ENCODE measurements around the gene MLF1.

MLF1 gene

GRCh38 chr3:158568784-158569183 lies 2.2 kb upstream of the MLF1 start:
- H3K36me3 ChIP-seq (ENCODE audit: insufficient read depth, low read length) = no peaks in the 10 kb centered on the region
- H3K9ac ChIP-seq (ENCODE audit: low read length) = no peak overlapping the region
- H3K4me3 ChIP-seq (ENCODE audit: low read depth, low read length, poor library complexity, severe bottlenecking) = no peak overlapping the region
- TF ChIP-seq EZH2 (IDR thresholded peaks at IDR 0.05; ENCODE audit: borderline replicate concordance, low read length) (no peak), CTCF (IDR thresholded peaks at IDR 0.05; ENCODE audit: low read length) (no peak)
- H2AFZ ChIP-seq (ENCODE audit: low read length) = no peak overlapping the region
- no peaks in the 10 kb centered on the region for H4K20me1 ChIP-seq (ENCODE audit: insufficient read depth, low read length)
- H3K79me2 ChIP-seq (ENCODE audit: insufficient read depth, low read length) = no peaks in the 10 kb centered on the region
- no peaks in the 10 kb centered on the region for H3F3A ChIP-seq (ENCODE audit: insufficient read depth, low read length)
- H3K9me3 ChIP-seq (ENCODE audit: low read length) = no peaks in the 10 kb centered on the region; the same call in 1 of the 2 replicates
- H3K9me2 ChIP-seq (ENCODE audit: low read depth, low read length) = no peaks in the 10 kb centered on the region
- H3K4me2 ChIP-seq (ENCODE audit: low read length) = no peak overlapping the region
- H3K27me3 ChIP-seq (ENCODE audit: insufficient read depth, low read length) = no peaks in the 10 kb centered on the region
- H3K4me1 ChIP-seq (ENCODE audit: insufficient read depth, low read length, severe bottlenecking) = no peaks in the 10 kb centered on the region
- no peak overlapping the region for H3K27ac ChIP-seq (ENCODE audit: low read depth, low read length, poor library complexity, severe bottlenecking)

- Histone ChIP-seq H3K9ac (ENCODE audit: low read length) (no peak overlapping the region), H3K4me1 (ENCODE audit: insufficient read depth, low read length, severe bottlenecking) (no peaks in the 10 kb centered on the region), H3K27ac (ENCODE audit: low read depth, low read length, poor library complexity, severe bottlenecking) (no peak overlapping the region), H3F3A (ENCODE audit: insufficient read depth, low read length) (no peaks in the 10 kb centered on the region), H3K4me2 (ENCODE audit: low read length) (no peak overlapping the region), H3K36me3 (ENCODE audit: insufficient read depth, low read length) (no peaks in the 10 kb centered on the region), H4K20me1 (ENCODE audit: insufficient read depth, low read length) (no peaks in the 10 kb centered on the region), H3K9me3 (ENCODE audit: low read length) (no peaks in the 10 kb centered on the region; the same call in 1 of the 2 replicates), H2AFZ (ENCODE audit: low read length) (no peak overlapping the region), H3K79me2 (ENCODE audit: insufficient read depth, low read length) (no peaks in the 10 kb centered on the region), H3K4me3 (ENCODE audit: low read depth, low read length, poor library complexity, severe bottlenecking) (no peak overlapping the region), H3K27me3 (ENCODE audit: insufficient read depth, low read length) (no peaks in the 10 kb centered on the region), H3K9me2 (ENCODE audit: low read depth, low read length) (no peaks in the 10 kb centered on the region)
- no peak for TF ChIP-seq EZH2 (IDR thresholded peaks at IDR 0.05; ENCODE audit: borderline replicate concordance, low read length)
- TF ChIP-seq CTCF (IDR thresholded peaks at IDR 0.05; ENCODE audit: low read length) = no peak
These were observed 1.2 kb upstream of the MLF1 start for GRCh38 chr3:158569794-158570193.

DNA sequence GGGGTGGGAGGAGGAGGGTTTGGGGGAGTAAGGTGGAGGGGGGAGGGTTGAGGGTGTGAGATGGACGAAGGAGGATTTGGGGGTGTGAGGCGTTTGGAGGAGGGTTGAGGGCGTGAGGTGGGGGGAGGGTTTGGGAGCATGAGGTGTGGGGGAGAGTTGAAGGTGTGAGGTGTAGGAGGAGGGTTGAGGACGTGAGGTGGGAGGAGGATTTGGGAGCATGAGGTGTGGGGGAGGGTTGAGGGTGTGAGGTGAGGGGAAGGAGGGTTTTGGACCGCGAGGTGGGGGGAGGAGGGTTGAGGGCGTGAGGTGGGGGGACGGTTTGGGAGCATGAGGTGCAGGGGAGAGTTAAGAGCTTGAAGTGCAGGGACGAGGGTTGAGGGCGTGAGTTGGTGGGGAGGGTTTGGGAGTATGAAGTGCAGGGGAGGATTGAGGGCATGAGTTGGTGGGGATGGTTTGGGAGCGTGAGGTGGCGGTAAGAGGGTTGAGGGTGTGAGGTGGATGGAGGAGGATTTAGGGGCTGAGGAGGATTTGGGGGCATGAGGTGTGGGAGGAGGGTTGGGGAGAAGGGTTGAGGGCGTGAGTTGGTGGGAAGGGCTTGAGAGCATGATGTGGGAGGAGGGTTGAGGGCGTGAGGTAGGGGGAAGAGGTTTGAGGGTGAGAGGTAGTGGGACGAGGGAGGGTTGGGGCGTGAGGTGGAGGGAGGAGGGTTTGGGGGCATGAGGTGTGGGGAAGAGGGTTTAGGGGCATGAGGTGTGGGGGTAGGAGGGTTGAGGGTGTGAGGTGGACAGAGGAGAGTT lies 1.2 kb downstream of the MLF1 start:
- no peaks in the 10 kb centered on the region for H3K9me3 ChIP-seq (ENCODE audit: low read length)
- no peak overlapping the region for H3K9ac ChIP-seq (ENCODE audit: low read length)
- no peak overlapping the region for H3K27ac ChIP-seq (ENCODE audit: low read depth, low read length, poor library complexity, severe bottlenecking)
- no peaks in the 10 kb centered on the region for H3K9me2 ChIP-seq (ENCODE audit: low read depth, low read length)
- no peak overlapping the region for H3K4me2 ChIP-seq (ENCODE audit: low read length)
- no peaks in the 10 kb centered on the region for H3K36me3 ChIP-seq (ENCODE audit: insufficient read depth, low read length)
- TF ChIP-seq EZH2 (IDR thresholded peaks at IDR 0.05; ENCODE audit: borderline replicate concordance, low read length) (no peak), CTCF (IDR thresholded peaks at IDR 0.05; ENCODE audit: low read length) (no peak)
- H3K4me1 ChIP-seq (ENCODE audit: insufficient read depth, low read length, severe bottlenecking) = no peaks in the 10 kb centered on the region
- H4K20me1 ChIP-seq (ENCODE audit: insufficient read depth, low read length) = no peaks in the 10 kb centered on the region
- H3K79me2 ChIP-seq (ENCODE audit: insufficient read depth, low read length) = no peaks in the 10 kb centered on the region
- H3K4me3 ChIP-seq (ENCODE audit: low read depth, low read length, poor library complexity, severe bottlenecking) = no peak overlapping the region
- no peak overlapping the region for H2AFZ ChIP-seq (ENCODE audit: low read length)
- no peaks in the 10 kb centered on the region for H3K27me3 ChIP-seq (ENCODE audit: insufficient read depth, low read length)
- no peaks in the 10 kb centered on the region for H3F3A ChIP-seq (ENCODE audit: insufficient read depth, low read length)

Measured in OCI-LY1 (cell line).